HG02642 (cell line): ENCODE results near the gene PTPRT.

Source experiments
- ATAC-seq: cut with Tn5 transposase; IDR thresholded peaks from one replicate; pipeline ENCODE4 v1.9.1; 2021; ENCODE audit warnings: mild to moderate bottlenecking; ENCODE audit not compliant: unreplicated experiment, poor library complexity

PTPRT gene

GRCh38 chr20:42444799-42445198 lies 744.9 kb downstream of the PTPRT start:
- ATAC-seq = no peak

- ATAC-seq = no peak
These were observed 746.5 kb downstream of the PTPRT start for GRCh38 chr20:42443200-42443599.

- no peak for ATAC-seq
These were observed 747.0 kb downstream of the PTPRT start for GRCh38 chr20:42442716-42443115.

- ATAC-seq = no peak
These were observed 747.8 kb downstream of the PTPRT start for GRCh38 chr20:42441864-42442331.

GRCh38 chr20:42441196-42441863 lies 748.4 kb downstream of the PTPRT start:
- ATAC-seq = no peak

- peak; percentile 91 for ATAC-seq
These were observed 754.5 kb downstream of the PTPRT start for GRCh38 chr20:42435230-42435629.

- ATAC-seq = no peak
These were observed 757.0 kb downstream of the PTPRT start for GRCh38 chr20:42432496-42433334.

GRCh38 chr20:42430598-42430997 lies 759.1 kb downstream of the PTPRT start:
- no peak for ATAC-seq

GRCh38 chr20:42429761-42430458 lies 759.8 kb downstream of the PTPRT start:
- ATAC-seq = no peak

- no peak for ATAC-seq
These were observed 769.7 kb downstream of the PTPRT start for GRCh38 chr20:42419814-42420532.

- no peak for ATAC-seq
These were observed 782.9 kb downstream of the PTPRT start for GRCh38 chr20:42406826-42407225.

GRCh38 chr20:42402455-42402854 lies 787.3 kb downstream of the PTPRT start:
- ATAC-seq = no peak

GRCh38 chr20:42401613-42402012 lies 788.1 kb downstream of the PTPRT start:
- ATAC-seq = no peak

- no peak for ATAC-seq
These were observed 789.9 kb downstream of the PTPRT start for GRCh38 chr20:42399802-42400201.

- no peak for ATAC-seq
These were observed 797.3 kb downstream of the PTPRT start for GRCh38 chr20:42392442-42392841.

- ATAC-seq = no peak
These were observed 797.9 kb downstream of the PTPRT start for GRCh38 chr20:42391807-42392206.

GRCh38 chr20:42380287-42380686 lies 809.4 kb downstream of the PTPRT start:
- no peak for ATAC-seq

GRCh38 chr20:42379385-42379784 lies 810.3 kb downstream of the PTPRT start:
- ATAC-seq = no peak

GRCh38 chr20:42378826-42379225 lies 810.9 kb downstream of the PTPRT start:
- no peak for ATAC-seq

GRCh38 chr20:42376131-42376530 lies 813.6 kb downstream of the PTPRT start:
- ATAC-seq = no peak
